Measurements from ENCODE around the gene BACH2. TPM values are rescaled to one million over a fixed set of nuclear protein-coding genes. Genes with fewer than 3 reads are reported as not detected.
A peak's percentile ranks its signal among the peaks of the same experiment; 100 is the strongest.

BACH2 gene
- polyA plus RNA-seq, 1 of the 3 experiments (the other 2 are of a cell fraction), result 0.46 TPM

GRCh38 chr6:90285042-90285481 lies 11.6 kb downstream of the BACH2 start:
- peak overlapping the region in 1 of 2 experiments; percentile 74; a peak in 2 of 4 replicates for H3K27ac ChIP-seq (ENCODE audit: low read depth in 2 of 2, low read length in 1 of 2)
- 54% methylated on average over 4 of the region's 4 CpGs for WGBS (ENCODE audit: low lambda C conversion rate)

More at GRCh38 chr6:90285042-90285481, 11.6 kb downstream of the BACH2 start:
- H2AFZ ChIP-seq (ENCODE audit: low read depth), result peak overlapping the region; percentile 6; the same call in 1 of the 2 replicates
- H3K4me2 ChIP-seq, result peak overlapping the region; percentile 78
- H3K4me1 ChIP-seq (ENCODE audit: control insufficient read depth in 1 of 2, insufficient read depth in 2 of 2, low read depth in 1 of 2, low read length in 1 of 2), result peaks cover 11 to 16% of the 10 kb centered on the region in 2 experiments; a peak in 3 of 4 replicates
- H3K9me3 ChIP-seq, result no peaks in the 10 kb centered on the region
- no peaks in the 10 kb centered on the region for H3K79me2 ChIP-seq (ENCODE audit: insufficient read depth)
- no peak for DNase-seq
- H3K9ac ChIP-seq, result peak overlapping the region; percentile 52; the same call in 1 of the 2 replicates
- TF ChIP-seq IRF3 (IDR thresholded peaks at IDR 0.05; ENCODE audit: low read depth, low read length) (no peak), TCF12 (IDR thresholded peaks at IDR 0.05) (no peak), FOSL2 (IDR thresholded peaks at IDR 0.05; ENCODE audit: borderline replicate concordance, low read depth) (no peak), SMC3 (IDR thresholded peaks at IDR 0.05; ENCODE audit: low read depth, low read length) (no peak), MXI1 (IDR thresholded peaks at IDR 0.05; ENCODE audit: low read depth, low read length) (no peak), CTCF (IDR thresholded peaks at IDR 0.05) (no peak), EZH2phosphoT487 (IDR thresholded peaks at IDR 0.05; ENCODE audit: borderline replicate concordance, low read depth) (no peak), TAF1 (IDR thresholded peaks at IDR 0.05; ENCODE audit: borderline replicate concordance, low read depth, low read length) (no peak), ELF1 (IDR thresholded peaks at IDR 0.05) (no peak), GABPA (IDR thresholded peaks at IDR 0.05; ENCODE audit: low read depth) (no peak), USF2 (IDR thresholded peaks at IDR 0.05; ENCODE audit: borderline replicate concordance, low read depth, low read length) (no peak), RFX5 (IDR thresholded peaks at IDR 0.05; ENCODE audit: low read length) (no peak), FOXJ3 (CRISPR knock-in tag; IDR thresholded peaks at IDR 0.05) (no peak)
- peaks cover 15% of the 10 kb centered on the region for H3F3A ChIP-seq (replicated peaks; ENCODE audit: insufficient read depth)
- H3K9me2 ChIP-seq, result no peaks in the 10 kb centered on the region
- H3K4me3 ChIP-seq (ENCODE audit: low read depth in 2 of 2, low read length in 1 of 2), result peak overlapping the region in 1 of 2 experiments; percentile 51; a peak in 2 of 4 replicates
- H3K27me3 ChIP-seq (ENCODE audit: insufficient read depth), result no peaks in the 10 kb centered on the region
- H3K36me3 ChIP-seq (replicated peaks in 1 of 2; ENCODE audit: control insufficient read depth in 1 of 2, insufficient read depth in 2 of 2, low read length in 1 of 2), result no peaks in the 10 kb centered on the region
- CTCF ChIA-PET, result interaction anchor here (1.0 to 2.2 kb wide), 6 partner anchors 9 to 315 kb away, joined by 3 to 6 read pairs (median 4); partner anchors contain the start of gene BACH2
- H4K20me1 ChIP-seq (ENCODE audit: insufficient read depth), result no peaks in the 10 kb centered on the region
- POLR2A ChIA-PET, result interaction anchor here (0.6 to 1.5 kb wide), 3 partner anchors 66 to 300 kb away, joined by 3 to 5 read pairs (median 5); no protein-coding TSS in a partner anchor

Data from SK-N-SH (cell line).